Uterus (tissue), 2 donors: Measurements from ENCODE around the gene FAM241A.

Experiments
- POLR2A ChIP-seq, 2 donors: fragments of 450-650 bp; IDR thresholded peaks; one replicate each; pipeline ENCODE4 v1.6.1; 2016; ENCODE audit warnings: antibody characterized with exemption in 2 of 2, mild to moderate bottlenecking in 1 of 2, moderate library complexity in 1 of 2
- TF ChIP-seq, protein P1 (sequence below), 4 experiments: fragments of 200-600 bp in 2 of 4; fragments of 450-650 bp in 2 of 4; sonication (generic) in 2 of 4; IDR thresholded peaks; one replicate each; pipeline ENCODE4 v1.5.1; 2016 to 2019; ENCODE audit warnings: antibody characterized with exemption in 4 of 4, mild to moderate bottlenecking in 2 of 4, moderate library complexity in 1 of 4

DNA sequence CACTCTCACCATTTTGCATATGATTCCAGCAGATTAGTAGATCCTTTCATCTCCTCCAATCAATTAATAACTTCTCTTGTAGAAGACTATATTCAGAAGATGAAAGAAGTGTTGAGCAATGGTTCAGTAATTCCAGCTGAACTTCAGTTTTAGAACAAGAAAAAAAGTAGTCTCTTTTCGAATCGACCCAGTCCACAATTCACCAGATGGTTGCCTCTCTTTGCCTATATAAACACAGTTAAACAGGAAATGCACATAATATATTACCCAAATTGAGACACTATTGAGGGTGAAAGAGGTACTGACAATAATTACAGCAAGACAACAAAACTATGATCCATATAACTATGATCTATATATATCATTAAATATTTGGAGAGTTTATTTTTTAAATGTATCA, 16.8 kb upstream of the FAM241A start:
- TF ChIP-seq, protein P1, sequence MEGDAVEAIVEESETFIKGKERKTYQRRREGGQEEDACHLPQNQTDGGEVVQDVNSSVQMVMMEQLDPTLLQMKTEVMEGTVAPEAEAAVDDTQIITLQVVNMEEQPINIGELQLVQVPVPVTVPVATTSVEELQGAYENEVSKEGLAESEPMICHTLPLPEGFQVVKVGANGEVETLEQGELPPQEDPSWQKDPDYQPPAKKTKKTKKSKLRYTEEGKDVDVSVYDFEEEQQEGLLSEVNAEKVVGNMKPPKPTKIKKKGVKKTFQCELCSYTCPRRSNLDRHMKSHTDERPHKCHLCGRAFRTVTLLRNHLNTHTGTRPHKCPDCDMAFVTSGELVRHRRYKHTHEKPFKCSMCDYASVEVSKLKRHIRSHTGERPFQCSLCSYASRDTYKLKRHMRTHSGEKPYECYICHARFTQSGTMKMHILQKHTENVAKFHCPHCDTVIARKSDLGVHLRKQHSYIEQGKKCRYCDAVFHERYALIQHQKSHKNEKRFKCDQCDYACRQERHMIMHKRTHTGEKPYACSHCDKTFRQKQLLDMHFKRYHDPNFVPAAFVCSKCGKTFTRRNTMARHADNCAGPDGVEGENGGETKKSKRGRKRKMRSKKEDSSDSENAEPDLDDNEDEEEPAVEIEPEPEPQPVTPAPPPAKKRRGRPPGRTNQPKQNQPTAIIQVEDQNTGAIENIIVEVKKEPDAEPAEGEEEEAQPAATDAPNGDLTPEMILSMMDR (IDR thresholded peaks at IDR 0.05), result no peak
- no peak for TF ChIP-seq POLR2A (IDR thresholded peaks at IDR 0.05)
